ENCODE measurements around the gene PARP1.

The PARP1 gene

DNA sequence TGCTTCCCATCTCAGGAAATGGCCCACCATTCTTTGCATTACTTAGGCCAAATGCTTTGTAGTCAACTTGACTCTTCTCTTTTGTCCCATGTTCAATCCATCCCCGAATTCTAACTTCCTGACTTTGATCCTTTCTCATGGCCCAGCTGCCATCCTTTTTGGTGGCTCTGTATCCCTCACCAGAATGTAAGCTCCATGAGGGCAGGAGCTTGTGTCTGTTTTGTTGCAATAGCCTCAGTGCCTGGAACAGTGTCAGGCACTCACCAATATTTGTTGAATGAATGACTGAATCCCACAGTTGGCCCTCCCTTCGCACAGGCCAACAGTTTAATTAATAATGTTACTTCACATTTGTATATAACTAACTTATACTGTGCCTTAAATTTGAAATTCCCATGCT is 3.1 kb upstream of the PARP1 start:
- Histone ChIP-seq H3K9ac (ENCODE audit: low read length) (no peak overlapping the region), H2BK12ac (ENCODE audit: low read length in 2 of 2) (no peak overlapping the region), H3K36me3 (ENCODE audit: control insufficient read depth in 1 of 2, insufficient read depth in 2 of 2, low read depth in 1 of 2, low read length in 2 of 2) (no peaks in the 10 kb centered on the region), H2BK5ac (ENCODE audit: low read depth, low read length, poor library complexity, severe bottlenecking) (no peak overlapping the region), H3K27ac (ENCODE audit: low read length, poor library complexity, severe bottlenecking) (no peak overlapping the region), H3K4me2 (ENCODE audit: low read length, poor library complexity, severe bottlenecking) (no peak overlapping the region), H3K18ac (ENCODE audit: low read depth in 1 of 2, low read length in 2 of 2) (no peak overlapping the region), H2AFZ (ENCODE audit: low read depth, low read length) (no peak overlapping the region), H3K4ac (ENCODE audit: low read depth in 1 of 2, low read length in 2 of 2) (no peak overlapping the region), H4K91ac (ENCODE audit: low read length) (no peak overlapping the region), H3K14ac (ENCODE audit: low read length in 2 of 2) (no peak overlapping the region), H2AK5ac (ENCODE audit: low read length, severe bottlenecking) (no peak overlapping the region), H3K4me1 (ENCODE audit: control insufficient read depth, insufficient read depth, low read depth, low read length) (peaks cover 4% of the 10 kb centered on the region), H4K8ac (ENCODE audit: low read length) (no peak overlapping the region), H3K79me1 (replicated peaks; ENCODE audit: low read length, poor library complexity, severe bottlenecking) (peaks cover 2% of the 10 kb centered on the region), H3K4me3 (ENCODE audit: insufficient read depth in 1 of 2, low read depth in 1 of 2, low read length in 2 of 2) (no peak overlapping the region), H2BK15ac (ENCODE audit: low read depth, poor library complexity, severe bottlenecking) (no peak overlapping the region), H2BK120ac (ENCODE audit: low read depth, low read length) (no peak overlapping the region), H3K9me3 (ENCODE audit: control insufficient read depth, low read length) (no peaks in the 10 kb centered on the region), H3K27me3 (ENCODE audit: control insufficient read depth in 1 of 2, insufficient read depth in 1 of 2, low read length in 2 of 2) (peaks cover 9 to 10% of the 10 kb centered on the region in 2 experiments), H3K23ac (ENCODE audit: low read length in 2 of 2) (no peak overlapping the region)
- DNase-seq: no peak
- WGBS: 71% methylated on average over 1 of the region's 2 CpGs

DNA sequence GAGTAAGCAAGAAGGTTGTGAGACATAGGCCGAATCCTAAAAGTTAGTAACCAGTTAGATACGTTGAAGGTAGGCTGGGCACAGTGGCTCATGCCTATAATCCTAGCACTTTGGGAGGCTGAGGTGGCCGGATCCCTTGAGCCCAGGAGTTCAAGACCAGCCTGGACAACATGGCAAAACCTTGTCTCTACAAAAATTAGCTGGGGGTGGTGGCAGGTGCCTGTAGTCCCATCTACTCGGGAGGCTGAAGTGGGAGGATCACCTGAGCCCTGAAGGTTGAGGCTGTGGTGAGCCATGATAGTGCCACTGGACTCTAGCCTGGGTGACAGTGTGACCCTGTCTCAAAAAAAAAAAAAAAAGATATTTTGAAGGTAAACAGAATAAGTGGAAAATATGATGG is 1.5 kb upstream of the PARP1 start:
- Histone ChIP-seq H3K14ac (ENCODE audit: low read length in 2 of 2) (no peak overlapping the region), H3K9ac (ENCODE audit: low read length) (no peak overlapping the region), H2AK5ac (ENCODE audit: low read length, severe bottlenecking) (no peak overlapping the region), H3K9me3 (ENCODE audit: control insufficient read depth, low read length) (no peaks in the 10 kb centered on the region), H3K4me2 (ENCODE audit: low read length, poor library complexity, severe bottlenecking) (no peak overlapping the region), H4K8ac (ENCODE audit: low read length) (no peak overlapping the region), H2AFZ (ENCODE audit: low read depth, low read length) (no peak overlapping the region), H3K18ac (ENCODE audit: low read depth in 1 of 2, low read length in 2 of 2) (no peak overlapping the region), H3K27ac (ENCODE audit: low read length, poor library complexity, severe bottlenecking) (no peak overlapping the region), H3K36me3 (ENCODE audit: control insufficient read depth in 1 of 2, insufficient read depth in 2 of 2, low read depth in 1 of 2, low read length in 2 of 2) (no peaks in the 10 kb centered on the region), H3K4me3 (ENCODE audit: insufficient read depth in 1 of 2, low read depth in 1 of 2, low read length in 2 of 2) (no peak overlapping the region), H3K4me1 (ENCODE audit: control insufficient read depth, insufficient read depth, low read depth, low read length) (peaks cover 14% of the 10 kb centered on the region), H2BK5ac (ENCODE audit: low read depth, low read length, poor library complexity, severe bottlenecking) (no peak overlapping the region), H4K91ac (ENCODE audit: low read length) (no peak overlapping the region), H2BK15ac (ENCODE audit: low read depth, poor library complexity, severe bottlenecking) (no peak overlapping the region), H3K23ac (ENCODE audit: low read length in 2 of 2) (no peak overlapping the region), H3K4ac (ENCODE audit: low read depth in 1 of 2, low read length in 2 of 2) (no peak overlapping the region), H2BK120ac (ENCODE audit: low read depth, low read length) (no peak overlapping the region), H3K27me3 (ENCODE audit: control insufficient read depth in 1 of 2, insufficient read depth in 1 of 2, low read length in 2 of 2) (peaks cover 9 to 10% of the 10 kb centered on the region in 2 experiments), H3K79me1 (replicated peaks; ENCODE audit: low read length, poor library complexity, severe bottlenecking) (peaks cover 5% of the 10 kb centered on the region), H2BK12ac (ENCODE audit: low read length in 2 of 2) (no peak overlapping the region)
- no peak for DNase-seq
- 97% methylated on average over 4 of the region's 4 CpGs for WGBS

DNA sequence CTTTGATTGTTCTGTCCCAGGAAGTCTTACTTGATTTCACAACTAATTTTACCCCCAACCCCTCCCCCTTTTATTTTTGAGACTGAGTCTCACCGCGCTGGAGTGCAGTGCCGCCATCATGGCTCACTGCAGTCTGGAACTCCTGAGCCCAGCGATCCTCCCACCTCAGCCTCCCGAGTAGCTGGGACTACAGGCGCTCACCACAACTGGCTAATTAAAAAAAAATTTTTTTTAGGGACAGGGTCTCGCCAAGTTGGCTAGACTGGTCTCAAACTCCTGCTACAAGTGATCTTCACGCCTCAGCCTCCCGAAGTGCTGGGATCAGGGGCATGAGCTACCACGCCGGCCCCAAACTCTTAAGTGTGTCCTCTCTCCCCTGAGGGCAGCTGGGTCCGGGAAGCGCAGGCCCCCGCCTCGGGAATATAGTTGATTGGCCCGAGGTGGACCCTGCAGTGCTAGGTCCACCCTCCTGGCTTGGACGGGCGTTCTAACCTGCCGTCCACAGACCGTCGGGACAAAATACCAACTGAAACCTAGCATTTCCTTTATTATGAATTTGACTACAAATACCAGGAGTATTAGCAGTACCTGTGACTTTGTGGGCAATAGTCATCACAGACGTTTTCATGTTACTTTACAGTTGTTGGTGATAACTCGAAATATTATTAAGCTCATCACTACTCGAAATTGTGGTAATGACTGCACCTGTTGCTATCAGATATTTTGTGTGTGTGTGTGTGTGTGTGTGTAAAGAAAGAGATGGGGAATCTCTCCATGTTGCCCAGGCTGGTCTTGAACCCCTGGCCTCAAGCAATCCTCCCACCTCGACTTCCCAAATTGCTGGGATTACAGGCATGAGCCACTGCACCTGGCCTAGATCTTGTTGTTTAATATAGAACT is 642 bp upstream of the PARP1 start:
- Histone ChIP-seq H3K79me1 (replicated peaks; ENCODE audit: low read length, poor library complexity, severe bottlenecking) (peaks cover 5% of the 10 kb centered on the region), H3K18ac (ENCODE audit: low read depth in 1 of 2, low read length in 2 of 2) (no peak overlapping the region), H2BK5ac (ENCODE audit: low read depth, low read length, poor library complexity, severe bottlenecking) (no peak overlapping the region), H3K4ac (ENCODE audit: low read depth in 1 of 2, low read length in 2 of 2) (peak overlapping the region in 1 of 2 experiments; percentile 41), H3K4me1 (ENCODE audit: control insufficient read depth, insufficient read depth, low read depth, low read length) (peaks cover 19% of the 10 kb centered on the region), H3K9me3 (ENCODE audit: control insufficient read depth, low read length) (no peaks in the 10 kb centered on the region), H2BK120ac (ENCODE audit: low read depth, low read length) (no peak overlapping the region), H2AFZ (ENCODE audit: low read depth, low read length) (no peak overlapping the region), H3K27me3 (ENCODE audit: control insufficient read depth in 1 of 2, insufficient read depth in 1 of 2, low read length in 2 of 2) (peaks cover under 1 to 1% of the 10 kb centered on the region in 2 experiments), H2AK5ac (ENCODE audit: low read length, severe bottlenecking) (no peak overlapping the region), H3K27ac (ENCODE audit: low read length, poor library complexity, severe bottlenecking) (no peak overlapping the region), H4K8ac (ENCODE audit: low read length) (peak overlapping the region; percentile 21), H3K4me3 (ENCODE audit: insufficient read depth in 1 of 2, low read depth in 1 of 2, low read length in 2 of 2) (peak overlapping the region in 1 of 2 experiments; percentile 93), H2BK15ac (ENCODE audit: low read depth, poor library complexity, severe bottlenecking) (peak overlapping the region; percentile 62), H3K9ac (ENCODE audit: low read length) (peak overlapping the region; percentile 75), H3K4me2 (ENCODE audit: low read length, poor library complexity, severe bottlenecking) (peak overlapping the region; percentile 46), H3K36me3 (ENCODE audit: control insufficient read depth in 1 of 2, insufficient read depth in 2 of 2, low read depth in 1 of 2, low read length in 2 of 2) (no peaks in the 10 kb centered on the region), H2BK12ac (ENCODE audit: low read length in 2 of 2) (no peak overlapping the region), H3K23ac (ENCODE audit: low read length in 2 of 2) (no peak overlapping the region), H4K91ac (ENCODE audit: low read length) (peak overlapping the region; percentile 84), H3K14ac (ENCODE audit: low read length in 2 of 2) (no peak overlapping the region)
- 76% methylated on average over 21 of the region's 25 CpGs for WGBS
- no peak for DNase-seq

DNA sequence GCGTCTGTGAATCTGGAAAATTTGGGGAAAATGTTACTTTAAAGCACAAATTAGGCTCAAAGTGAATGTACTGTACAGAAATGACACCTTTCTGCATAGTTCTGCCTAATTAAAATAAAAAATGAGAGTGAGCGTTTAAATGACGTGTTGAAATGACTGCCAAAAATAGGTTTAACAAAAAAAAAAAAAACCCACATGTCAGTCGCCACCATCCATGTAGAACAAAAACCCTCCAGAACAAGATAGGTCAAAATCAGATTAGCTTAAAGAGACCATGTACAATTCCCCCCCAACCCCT is 745 bp downstream of the PARP1 start:
- no peak overlapping the region for H3K23ac ChIP-seq (ENCODE audit: low read length in 2 of 2)
- H3K18ac ChIP-seq (ENCODE audit: low read depth in 1 of 2, low read length in 2 of 2): no peak overlapping the region
- H2AFZ ChIP-seq (ENCODE audit: low read depth, low read length): no peak overlapping the region
- H3K36me3 ChIP-seq (ENCODE audit: control insufficient read depth in 1 of 2, insufficient read depth in 2 of 2, low read depth in 1 of 2, low read length in 2 of 2): peaks cover under 1 to 5% of the 10 kb centered on the region in 2 experiments
- DNase-seq: no peak
- no peak overlapping the region for H4K8ac ChIP-seq (ENCODE audit: low read length)
- H3K27me3 ChIP-seq (ENCODE audit: control insufficient read depth in 1 of 2, insufficient read depth in 1 of 2, low read length in 2 of 2): no peaks in the 10 kb centered on the region
- no peak overlapping the region for H2BK120ac ChIP-seq (ENCODE audit: low read depth, low read length)
- H3K79me1 ChIP-seq (replicated peaks; ENCODE audit: low read length, poor library complexity, severe bottlenecking): peaks cover 13% of the 10 kb centered on the region
- peak overlapping the region; percentile 86 for H3K4me2 ChIP-seq (ENCODE audit: low read length, poor library complexity, severe bottlenecking)
- H3K14ac ChIP-seq (ENCODE audit: low read length in 2 of 2): no peak overlapping the region
- peak overlapping the region; percentile 77 to 93 for H3K4me3 ChIP-seq (ENCODE audit: insufficient read depth in 1 of 2, low read depth in 1 of 2, low read length in 2 of 2)
- no peak overlapping the region for H4K91ac ChIP-seq (ENCODE audit: low read length)
- no peak overlapping the region for H2BK15ac ChIP-seq (ENCODE audit: low read depth, poor library complexity, severe bottlenecking)
- no peaks in the 10 kb centered on the region for H3K9me3 ChIP-seq (ENCODE audit: control insufficient read depth, low read length)
- H3K9ac ChIP-seq (ENCODE audit: low read length): peak overlapping the region; percentile 89
- WGBS: 0% methylated on average over 2 of the region's 4 CpGs
- H2AK5ac ChIP-seq (ENCODE audit: low read length, severe bottlenecking): no peak overlapping the region
- no peak overlapping the region for H2BK12ac ChIP-seq (ENCODE audit: low read length in 2 of 2)
- peaks cover 26% of the 10 kb centered on the region for H3K4me1 ChIP-seq (ENCODE audit: control insufficient read depth, insufficient read depth, low read depth, low read length)
- no peak overlapping the region for H2BK5ac ChIP-seq (ENCODE audit: low read depth, low read length, poor library complexity, severe bottlenecking)
- no peak overlapping the region for H3K4ac ChIP-seq (ENCODE audit: low read depth in 1 of 2, low read length in 2 of 2)
- H3K27ac ChIP-seq (ENCODE audit: low read length, poor library complexity, severe bottlenecking): peak overlapping the region; percentile 33

All from mesenchymal stem cell (in vitro differentiated cells and primary cell).